ENCODE results near the gene NAXE. TPM values are rescaled to one million over a fixed set of nuclear protein-coding genes. Genes with fewer than 3 reads are reported as not detected.

Gene NAXE
- total RNA-seq, 1 donor from 2014 or later = 32.8 TPM

DNA sequence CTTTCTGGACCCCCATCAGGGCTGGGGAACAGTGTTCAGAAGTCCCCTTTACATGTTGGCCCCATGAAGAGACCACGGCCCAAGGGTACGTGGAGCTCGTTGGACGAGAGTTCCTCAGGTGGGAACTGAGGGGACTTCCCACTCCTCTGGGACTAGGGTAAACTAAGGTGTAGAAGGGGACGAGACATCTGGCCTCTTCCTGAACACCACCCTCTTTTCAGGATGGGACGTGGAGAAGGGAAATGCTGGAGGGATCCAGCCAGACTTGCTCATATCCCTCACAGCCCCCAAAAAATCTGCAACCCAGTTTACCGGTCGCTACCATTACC lies 2.0 kb downstream of the NAXE start:
- Mint-ChIP-seq H3K36me3 (peaks cover 13% of the 10 kb centered on the region), H3K27ac (no peak overlapping the region)

DNA sequence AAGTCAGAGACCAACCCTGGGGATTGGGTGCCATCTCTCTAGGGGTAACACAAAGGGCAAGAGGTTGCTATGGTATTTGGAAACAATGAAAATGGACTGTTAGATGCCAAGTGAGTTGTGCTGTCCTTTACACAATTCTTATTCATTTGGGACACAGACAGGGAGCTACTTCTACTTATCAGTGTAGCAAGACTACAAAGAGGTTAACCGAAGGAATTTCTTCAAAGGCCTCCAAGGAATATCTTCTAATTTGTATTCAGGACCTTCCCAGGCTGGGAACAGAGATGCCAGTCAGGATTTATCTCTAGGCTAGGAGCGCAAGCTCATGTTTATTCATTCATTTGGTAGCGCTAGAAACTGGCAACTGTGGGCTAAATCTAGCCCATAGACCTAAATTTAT lies 2.6 kb downstream of the NAXE start:
- Mint-ChIP-seq H3K27ac (peak overlapping the region; percentile 74), H3K9me3 (no peaks in the 10 kb centered on the region), H3K27me3 (ENCODE audit: insufficient read depth, low read depth) (peaks cover 5% of the 10 kb centered on the region), H3K36me3 (peaks cover 13% of the 10 kb centered on the region), H3K4me1 (peaks cover 28% of the 10 kb centered on the region), H3K4me3 (peak overlapping the region; percentile 11)
- DNase-seq (ENCODE audit: low spot score) = no peak
- peaks cover 39% of the 10 kb centered on the region for H3F3A ChIP-seq (ENCODE audit: low read depth)
- peaks cover 5% of the 10 kb centered on the region for H3K4me1 ChIP-seq
- H3K9me3 ChIP-seq (ENCODE audit: low read depth) = no peaks in the 10 kb centered on the region
- no peak overlapping the region for H3K4me3 ChIP-seq
- no peaks in the 10 kb centered on the region for H3K27me3 ChIP-seq
- TF ChIP-seq EZH2 (IDR thresholded peaks at IDR 0.05) (no peak), EZH2phosphoT487 (IDR thresholded peaks at IDR 0.05) (no peak)
- TF ChIP-seq, protein P1, sequence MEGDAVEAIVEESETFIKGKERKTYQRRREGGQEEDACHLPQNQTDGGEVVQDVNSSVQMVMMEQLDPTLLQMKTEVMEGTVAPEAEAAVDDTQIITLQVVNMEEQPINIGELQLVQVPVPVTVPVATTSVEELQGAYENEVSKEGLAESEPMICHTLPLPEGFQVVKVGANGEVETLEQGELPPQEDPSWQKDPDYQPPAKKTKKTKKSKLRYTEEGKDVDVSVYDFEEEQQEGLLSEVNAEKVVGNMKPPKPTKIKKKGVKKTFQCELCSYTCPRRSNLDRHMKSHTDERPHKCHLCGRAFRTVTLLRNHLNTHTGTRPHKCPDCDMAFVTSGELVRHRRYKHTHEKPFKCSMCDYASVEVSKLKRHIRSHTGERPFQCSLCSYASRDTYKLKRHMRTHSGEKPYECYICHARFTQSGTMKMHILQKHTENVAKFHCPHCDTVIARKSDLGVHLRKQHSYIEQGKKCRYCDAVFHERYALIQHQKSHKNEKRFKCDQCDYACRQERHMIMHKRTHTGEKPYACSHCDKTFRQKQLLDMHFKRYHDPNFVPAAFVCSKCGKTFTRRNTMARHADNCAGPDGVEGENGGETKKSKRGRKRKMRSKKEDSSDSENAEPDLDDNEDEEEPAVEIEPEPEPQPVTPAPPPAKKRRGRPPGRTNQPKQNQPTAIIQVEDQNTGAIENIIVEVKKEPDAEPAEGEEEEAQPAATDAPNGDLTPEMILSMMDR (IDR thresholded peaks at IDR 0.05) = no peak
- no peak overlapping the region for H3K4me2 ChIP-seq
- H3K79me2 ChIP-seq (ENCODE audit: low read depth) = peaks cover 11% of the 10 kb centered on the region
- no peak overlapping the region for H3K27ac ChIP-seq
- H3K9ac ChIP-seq = no peak overlapping the region
- no peaks in the 10 kb centered on the region for H4K20me1 ChIP-seq (ENCODE audit: low read depth)
- no peak overlapping the region for H2AFZ ChIP-seq (replicated peaks)
- H3K36me3 ChIP-seq = no peaks in the 10 kb centered on the region

More for the DNA sequence above, 2.0 kb downstream of the NAXE start:
- Mint-ChIP-seq H3K4me1 (peaks cover 28% of the 10 kb centered on the region), H3K27me3 (ENCODE audit: insufficient read depth, low read depth) (peaks cover 5% of the 10 kb centered on the region), H3K4me3 (no peak overlapping the region), H3K9me3 (no peaks in the 10 kb centered on the region)
- H2AFZ ChIP-seq (replicated peaks) = no peak overlapping the region
- H3F3A ChIP-seq (ENCODE audit: low read depth) = peaks cover 39% of the 10 kb centered on the region
- H4K20me1 ChIP-seq (ENCODE audit: low read depth) = no peaks in the 10 kb centered on the region
- no peak overlapping the region for H3K4me3 ChIP-seq
- no peak overlapping the region for H3K4me2 ChIP-seq
- H3K27ac ChIP-seq = no peak overlapping the region
- no peak overlapping the region for H3K9ac ChIP-seq
- H3K36me3 ChIP-seq = no peaks in the 10 kb centered on the region
- peaks cover 5% of the 10 kb centered on the region for H3K4me1 ChIP-seq
- no peak for DNase-seq (ENCODE audit: low spot score)
- TF ChIP-seq EZH2 (IDR thresholded peaks at IDR 0.05) = no peak
- no peaks in the 10 kb centered on the region for H3K9me3 ChIP-seq (ENCODE audit: low read depth)
- H3K27me3 ChIP-seq = no peaks in the 10 kb centered on the region
- H3K79me2 ChIP-seq (ENCODE audit: low read depth) = peaks cover 5% of the 10 kb centered on the region

DNA sequence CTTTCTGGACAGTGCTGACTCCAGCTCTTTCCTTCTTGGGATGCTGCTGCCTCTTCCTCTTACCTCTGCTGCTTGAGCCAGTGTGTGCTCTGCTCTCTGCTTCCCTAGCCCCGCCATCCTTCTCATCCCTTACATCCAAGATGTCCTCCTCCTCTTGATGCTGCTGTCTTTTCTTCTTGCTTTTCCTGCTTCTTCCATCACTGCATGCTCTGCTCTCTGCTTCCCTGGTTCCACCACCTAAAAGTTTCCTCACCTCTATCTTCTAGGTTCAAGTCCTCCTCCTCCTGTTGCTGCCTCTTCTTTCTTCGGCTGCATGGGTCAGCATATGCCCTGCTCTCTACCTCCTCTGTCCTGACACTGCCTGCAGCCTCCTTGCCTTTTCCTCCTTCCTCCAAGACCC lies 3.4 kb downstream of the NAXE start:
- H3K4me1 Mint-ChIP-seq = peaks cover 28% of the 10 kb centered on the region
- Histone ChIP-seq H3K36me3 (no peaks in the 10 kb centered on the region), H3K79me2 (ENCODE audit: low read depth) (peaks cover 19% of the 10 kb centered on the region), H2AFZ (replicated peaks) (no peak overlapping the region), H3K9ac (no peak overlapping the region), H3F3A (ENCODE audit: low read depth) (peaks cover 39% of the 10 kb centered on the region), H3K4me2 (no peak overlapping the region), H3K27me3 (no peaks in the 10 kb centered on the region), H3K4me3 (no peak overlapping the region), H3K4me1 (peaks cover 5% of the 10 kb centered on the region), H3K27ac (no peak overlapping the region), H4K20me1 (ENCODE audit: low read depth) (no peaks in the 10 kb centered on the region), H3K9me3 (ENCODE audit: low read depth) (no peaks in the 10 kb centered on the region)
- peaks cover 13% of the 10 kb centered on the region for H3K36me3 Mint-ChIP-seq
- H3K4me3 Mint-ChIP-seq = peak overlapping the region; percentile 13
- DNase-seq (ENCODE audit: low spot score) = no peak
- TF ChIP-seq EZH2 (IDR thresholded peaks at IDR 0.05) = no peak
- no peak for TF ChIP-seq EZH2phosphoT487 (IDR thresholded peaks at IDR 0.05)
- TF ChIP-seq, protein P1 (IDR thresholded peaks at IDR 0.05) = no peak
- no peak overlapping the region for H3K27ac Mint-ChIP-seq
- H3K27me3 Mint-ChIP-seq (ENCODE audit: insufficient read depth, low read depth) = peaks cover 5% of the 10 kb centered on the region
- no peaks in the 10 kb centered on the region for H3K9me3 Mint-ChIP-seq

DNA sequence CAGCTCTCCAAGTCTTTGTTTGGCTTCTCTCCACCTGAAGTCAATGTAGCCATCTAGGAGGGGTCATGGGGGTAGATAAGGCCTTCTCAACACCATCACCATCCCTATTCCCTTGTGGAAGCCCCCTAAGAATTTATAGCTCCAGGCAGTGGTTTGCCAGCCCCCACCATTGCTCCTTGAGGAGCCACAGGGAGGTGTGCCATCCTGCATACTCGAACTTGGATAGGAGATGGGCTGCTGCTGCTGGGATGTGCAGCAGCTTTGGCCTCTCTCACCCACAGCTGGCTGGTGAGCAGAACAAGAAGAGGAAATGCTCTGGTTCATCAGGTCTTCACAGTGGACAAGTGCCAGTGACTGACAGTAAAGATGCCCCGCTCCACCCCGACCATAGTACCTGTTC lies 4.8 kb downstream of the NAXE start:
- Histone ChIP-seq H2AFZ (replicated peaks) (no peak overlapping the region), H3K4me2 (no peak overlapping the region), H3K9me3 (ENCODE audit: low read depth) (no peaks in the 10 kb centered on the region), H3K27me3 (no peaks in the 10 kb centered on the region), H3K9ac (no peak overlapping the region), H3F3A (ENCODE audit: low read depth) (peaks cover 36% of the 10 kb centered on the region), H3K36me3 (no peaks in the 10 kb centered on the region), H3K4me3 (no peak overlapping the region), H4K20me1 (ENCODE audit: low read depth) (no peaks in the 10 kb centered on the region), H3K27ac (no peak overlapping the region), H3K4me1 (peaks cover 11% of the 10 kb centered on the region), H3K79me2 (ENCODE audit: low read depth) (peaks cover 32% of the 10 kb centered on the region)
- H3K9me3 Mint-ChIP-seq = no peaks in the 10 kb centered on the region
- peaks cover 31% of the 10 kb centered on the region for H3K4me1 Mint-ChIP-seq
- peaks cover 2% of the 10 kb centered on the region for H3K27me3 Mint-ChIP-seq (ENCODE audit: insufficient read depth, low read depth)
- no peak for DNase-seq (ENCODE audit: low spot score)
- peaks cover 13% of the 10 kb centered on the region for H3K36me3 Mint-ChIP-seq
- H3K4me3 Mint-ChIP-seq = no peak overlapping the region
- no peak overlapping the region for H3K27ac Mint-ChIP-seq
- TF ChIP-seq, protein P1 (IDR thresholded peaks at IDR 0.05) = no peak
- no peak for TF ChIP-seq EZH2phosphoT487 (IDR thresholded peaks at IDR 0.05)
- TF ChIP-seq EZH2 (IDR thresholded peaks at IDR 0.05) = no peak

Measured in neural progenitor cell (in vitro differentiated cells).